ENCODE measurements around the gene PHLPP2.
"Not testable (repeated sequence)": the region's sequence is repeated elsewhere in the genome, so short reads cannot be mapped to it uniquely, and the experiment has no call there.

Gene PHLPP2

DNA sequence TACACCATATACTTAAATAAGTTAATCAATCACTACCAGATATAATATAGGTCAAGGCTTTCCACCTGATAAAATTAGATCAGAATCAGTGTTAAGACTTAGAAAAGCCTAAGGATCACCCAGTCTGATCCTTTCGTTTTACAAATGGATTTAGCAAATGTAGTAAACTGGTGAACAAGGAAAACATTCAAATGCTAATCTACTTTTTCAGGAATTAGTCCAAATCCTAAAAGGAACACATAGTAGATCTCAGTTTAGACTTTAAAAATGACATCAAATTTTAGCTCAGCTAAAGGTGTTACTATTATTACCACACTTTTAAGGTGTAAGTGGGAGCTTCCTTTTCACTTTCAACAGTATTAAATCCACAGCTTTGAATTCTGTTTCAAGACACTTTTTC is 12.0 kb downstream of the PHLPP2 start:
- FAIRE-seq: no peak

DNA sequence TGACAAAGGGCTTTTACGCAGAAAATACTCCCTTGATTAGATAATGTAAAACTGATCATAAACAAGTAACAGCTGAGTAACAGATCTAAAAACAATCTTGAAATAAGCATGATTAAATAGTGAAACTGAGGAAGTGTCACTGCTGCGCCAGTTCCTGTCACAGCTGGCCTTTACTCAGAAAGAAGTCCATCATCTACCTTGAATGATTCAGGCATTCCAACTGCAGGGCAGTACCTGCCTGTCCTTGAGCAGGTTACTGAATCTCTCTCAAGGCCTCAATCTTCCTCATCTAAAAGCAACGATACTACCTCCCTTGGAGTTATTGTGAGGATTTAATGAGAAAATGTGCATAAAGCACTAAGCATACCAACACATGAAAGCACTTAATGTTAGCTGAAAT is 12.7 kb downstream of the PHLPP2 start:
- no peak for FAIRE-seq

DNA sequence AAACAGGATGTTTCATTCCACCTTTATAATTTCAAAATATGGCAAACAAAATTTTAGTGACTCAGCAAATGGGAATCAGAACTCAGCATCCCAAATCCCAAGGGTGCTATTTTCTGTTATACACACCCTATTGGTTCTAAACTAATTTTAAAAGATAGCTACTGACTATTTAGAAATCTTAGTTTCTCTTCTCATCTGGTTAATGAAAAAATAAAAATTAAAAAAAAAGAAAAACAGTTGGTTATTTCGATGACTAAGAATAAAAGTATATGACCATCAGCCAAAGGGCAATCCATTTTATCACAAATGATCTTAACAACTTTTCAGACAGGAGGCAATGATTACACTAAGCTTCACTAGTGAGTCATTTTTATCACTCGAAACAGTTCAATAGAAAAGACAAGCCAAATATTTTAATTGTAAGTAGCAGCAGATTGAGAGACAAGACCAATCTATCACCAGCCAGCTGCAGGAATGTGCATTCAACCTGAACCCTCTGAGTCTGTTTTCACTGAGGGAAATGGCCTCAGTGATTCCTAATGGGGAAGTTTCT is 15.2 kb downstream of the PHLPP2 start:
- peak; percentile 45 for FAIRE-seq

DNA sequence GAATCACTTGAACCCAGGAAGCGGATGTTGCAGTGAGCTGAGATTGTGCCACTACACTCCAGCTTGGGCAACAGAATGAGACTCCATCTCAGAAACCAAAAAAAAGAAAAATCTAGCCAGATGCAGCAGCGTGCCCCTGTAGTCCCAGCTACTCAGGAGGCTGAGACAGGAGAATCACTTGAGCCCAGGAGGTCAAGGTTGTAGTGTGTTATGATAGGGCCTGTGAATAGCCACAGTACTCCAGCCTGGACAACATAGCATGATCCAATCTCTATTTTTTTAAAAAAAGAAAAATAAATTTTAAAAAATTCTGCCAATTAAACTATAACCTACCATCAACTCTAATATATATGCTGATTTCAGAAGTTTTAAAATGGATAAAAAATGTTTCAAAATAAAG is 15.8 kb downstream of the PHLPP2 start:
- no peak for FAIRE-seq

DNA sequence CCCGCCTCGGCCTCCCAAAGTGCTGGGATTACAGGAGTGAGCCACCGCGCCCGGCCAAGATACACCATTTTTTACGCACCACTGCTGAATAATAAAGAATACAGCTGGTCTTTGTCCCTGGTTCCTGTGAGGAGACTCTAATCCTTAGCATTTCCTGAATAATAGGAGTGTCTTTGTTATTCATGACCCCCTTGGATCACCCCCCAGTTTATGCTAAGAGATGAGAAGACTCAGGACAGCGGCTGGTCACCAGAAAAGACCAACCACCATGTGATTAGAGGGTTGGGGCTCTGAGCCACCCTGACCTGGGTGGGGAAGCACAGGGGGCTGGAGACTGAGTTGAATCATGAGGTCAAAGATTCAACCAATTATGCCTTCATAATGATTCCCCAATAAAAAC is 17.3 kb downstream of the PHLPP2 start:
- no peak for FAIRE-seq

DNA sequence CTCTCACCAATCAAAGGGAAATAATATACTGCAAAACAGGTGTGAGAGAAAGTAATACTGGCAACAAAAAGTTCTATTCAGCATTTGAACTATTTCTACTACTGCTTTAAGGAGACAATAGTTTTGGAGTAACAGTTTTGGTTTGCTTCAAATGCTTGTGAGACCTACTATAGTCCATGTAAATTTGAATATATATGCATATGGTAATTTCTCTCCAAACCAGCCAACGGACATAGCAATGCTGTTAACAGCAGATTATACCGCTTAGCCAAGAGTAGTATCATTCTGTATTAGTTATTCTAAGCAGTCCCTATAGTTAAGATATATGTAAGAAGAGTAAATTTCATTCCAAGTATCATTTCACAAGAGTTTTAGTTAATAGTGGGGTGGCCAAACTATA is 18.5 kb downstream of the PHLPP2 start:
- no peak for FAIRE-seq

DNA sequence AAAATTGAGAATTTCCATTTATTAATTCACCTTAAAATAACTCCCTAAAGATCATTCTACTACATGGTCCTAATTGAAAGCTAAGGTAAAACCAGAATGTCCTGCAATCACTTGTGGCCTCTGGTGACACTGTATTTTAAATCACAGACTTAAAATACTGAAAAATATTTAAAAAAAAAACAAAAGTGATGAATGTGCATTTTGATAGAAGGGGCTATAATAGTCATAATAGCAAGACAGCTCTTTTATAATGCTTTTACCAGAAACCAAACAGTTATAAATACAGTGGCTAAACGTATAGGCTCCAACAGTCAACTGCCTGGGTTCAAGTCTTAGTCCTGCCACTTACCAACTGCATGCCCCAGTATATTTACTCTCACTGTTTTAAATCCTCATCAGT is 21.2 kb downstream of the PHLPP2 start:
- FAIRE-seq: no peak

DNA sequence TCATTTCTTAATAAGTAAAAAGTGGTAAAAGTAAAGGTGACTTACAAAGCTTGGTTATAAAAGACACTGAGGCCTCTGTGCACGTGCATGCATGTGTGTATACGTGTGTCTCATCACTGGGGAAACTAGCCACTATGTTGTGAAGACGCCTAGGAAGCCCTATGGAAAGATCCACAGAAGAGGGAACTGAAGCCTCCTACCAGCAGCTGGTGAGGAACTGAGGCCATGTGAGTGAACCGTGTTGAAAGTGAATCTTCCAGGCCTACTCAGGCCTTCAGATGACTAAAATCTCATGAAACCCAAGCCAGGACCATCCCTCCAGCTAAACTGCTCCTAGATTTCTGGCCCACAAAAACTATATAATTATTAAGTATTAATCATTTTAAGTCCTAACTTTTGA is 23.7 kb downstream of the PHLPP2 start:
- no peak for FAIRE-seq

DNA sequence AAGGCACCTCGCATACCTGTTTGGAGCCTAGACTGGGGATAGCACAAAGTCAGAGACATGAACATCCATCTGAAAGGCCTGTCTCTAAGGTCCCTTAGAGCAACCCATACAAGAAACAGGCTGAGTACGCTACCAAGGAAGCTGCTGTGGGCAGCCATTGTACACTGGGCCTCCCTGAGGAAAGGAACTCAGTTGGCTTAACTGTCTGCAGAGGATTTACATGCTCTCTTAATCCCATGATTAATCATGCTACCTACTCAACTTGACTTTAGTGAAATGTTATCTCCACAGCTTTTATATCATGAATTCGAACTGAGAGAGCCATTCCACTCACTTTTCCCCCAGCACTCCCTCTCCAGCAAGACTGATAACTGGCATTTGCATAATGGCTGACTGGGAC is 26.0 kb downstream of the PHLPP2 start:
- no peak for FAIRE-seq

DNA sequence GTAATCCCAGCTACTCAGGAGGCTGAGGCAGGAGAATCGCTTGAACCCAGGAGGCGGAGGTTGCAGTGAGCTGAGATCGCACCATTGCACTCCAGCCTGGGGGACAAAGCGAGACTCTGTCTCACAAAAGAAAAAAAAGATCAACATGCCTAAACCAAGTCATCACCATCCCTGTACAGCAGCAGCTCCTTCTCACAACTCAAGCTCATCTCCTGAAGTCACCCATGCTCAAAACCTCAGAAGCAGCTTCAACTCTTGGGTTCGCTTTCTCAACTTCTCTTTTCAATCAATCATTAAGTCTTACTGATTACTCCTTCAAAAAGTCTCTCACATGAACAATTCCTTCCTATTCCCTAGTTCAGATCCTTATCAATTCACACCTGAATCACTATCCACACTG is 31.3 kb downstream of the PHLPP2 start:
- no peak for FAIRE-seq

DNA sequence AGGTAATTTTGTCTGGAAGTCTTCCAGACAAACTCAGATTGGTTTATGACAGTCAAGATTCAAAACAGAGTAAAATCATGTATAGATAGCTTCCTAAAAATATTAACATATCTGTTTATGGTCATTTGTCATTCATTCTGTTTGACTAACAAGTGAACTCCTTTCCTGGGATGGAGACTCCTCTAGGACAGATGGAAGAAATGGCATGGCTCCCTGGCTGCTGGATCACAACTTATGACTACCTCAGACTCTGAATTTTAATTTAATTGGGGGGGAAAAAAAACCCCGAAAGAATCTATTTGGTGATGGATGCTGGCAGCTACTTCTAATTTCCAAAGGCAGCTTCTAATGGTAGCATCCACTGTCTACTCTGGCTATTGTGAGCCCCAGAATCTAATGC is 34.6 kb downstream of the PHLPP2 start:
- FAIRE-seq: no peak

DNA sequence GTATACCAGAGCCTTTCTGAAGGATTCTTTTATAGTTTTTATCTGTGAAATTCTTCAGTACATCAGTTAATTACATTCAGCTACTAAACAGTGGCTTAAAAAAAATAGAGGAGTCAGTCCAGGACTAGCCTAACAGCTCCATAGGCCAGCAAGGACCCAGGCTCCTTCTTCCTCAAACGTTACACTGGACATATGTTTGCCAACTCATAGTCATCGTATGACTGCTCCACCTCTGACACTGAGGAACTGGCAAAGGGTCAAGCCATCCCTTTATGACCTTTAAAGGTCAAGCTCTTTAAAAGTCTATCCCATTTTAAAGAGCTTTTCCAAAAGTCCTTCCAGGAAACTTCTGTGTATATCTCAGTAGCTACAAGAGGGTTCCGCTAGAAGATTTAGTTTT is 36.6 kb downstream of the PHLPP2 start:
- FAIRE-seq: no peak

DNA sequence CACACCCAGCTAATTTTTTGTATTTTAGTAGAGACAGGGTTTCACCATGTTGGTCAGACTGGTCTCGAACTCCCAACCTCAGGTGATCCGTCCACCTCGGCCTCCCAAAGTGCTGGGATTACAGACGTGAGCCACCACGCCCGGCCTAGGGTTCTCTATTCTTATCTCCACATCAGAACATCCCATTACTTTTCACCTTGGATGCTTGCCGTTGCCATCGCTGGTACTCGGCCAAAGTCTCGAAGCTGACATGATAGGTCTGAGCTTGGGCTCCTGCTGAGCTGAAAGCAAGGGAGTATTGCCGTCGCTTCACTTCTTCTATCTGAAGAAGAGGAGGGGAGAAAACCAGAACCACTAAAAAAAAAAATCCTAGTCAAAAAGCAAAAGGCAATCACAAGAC is 40.2 kb downstream of the PHLPP2 start:
- not testable (repeated sequence) for FAIRE-seq

DNA sequence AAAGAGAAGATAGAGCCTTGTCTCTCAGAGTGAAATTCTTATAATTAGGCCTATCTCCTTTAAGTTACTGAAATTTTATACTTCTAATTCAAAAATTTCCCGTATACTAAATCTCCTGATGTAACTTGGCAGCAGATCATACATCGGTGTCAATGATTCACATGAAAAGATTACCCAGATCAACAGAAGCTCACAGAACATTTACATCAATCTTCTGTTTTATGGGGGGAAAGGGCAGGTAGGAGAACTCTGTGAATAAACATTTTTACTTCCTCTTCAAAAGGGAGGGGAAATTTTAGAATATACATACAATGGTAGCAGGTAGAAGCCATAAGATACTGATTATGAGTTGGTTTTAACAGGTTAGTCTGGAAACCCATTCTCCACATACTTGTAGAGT is 43.1 kb downstream of the PHLPP2 start:
- no peak for FAIRE-seq

DNA sequence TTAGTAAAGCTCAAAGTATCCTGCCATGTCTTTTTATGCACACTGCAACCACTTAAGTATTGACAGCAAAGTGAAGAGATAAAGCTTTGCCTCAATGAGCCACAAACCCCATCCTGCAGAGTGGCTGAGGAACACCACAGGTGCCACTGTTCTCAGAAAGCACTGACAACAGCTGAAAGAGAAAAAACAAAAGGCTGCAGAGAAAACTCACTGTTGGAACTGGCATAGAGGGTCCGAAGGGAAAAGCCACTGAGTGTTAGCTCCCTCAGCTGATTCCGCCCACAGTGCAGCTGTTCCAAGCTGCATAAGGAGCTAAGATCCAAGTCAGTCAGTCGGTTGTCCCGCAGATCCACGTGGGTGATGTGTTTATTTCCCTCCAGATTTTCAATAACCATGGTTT is 48.3 kb downstream of the PHLPP2 start:
- FAIRE-seq: no peak

DNA sequence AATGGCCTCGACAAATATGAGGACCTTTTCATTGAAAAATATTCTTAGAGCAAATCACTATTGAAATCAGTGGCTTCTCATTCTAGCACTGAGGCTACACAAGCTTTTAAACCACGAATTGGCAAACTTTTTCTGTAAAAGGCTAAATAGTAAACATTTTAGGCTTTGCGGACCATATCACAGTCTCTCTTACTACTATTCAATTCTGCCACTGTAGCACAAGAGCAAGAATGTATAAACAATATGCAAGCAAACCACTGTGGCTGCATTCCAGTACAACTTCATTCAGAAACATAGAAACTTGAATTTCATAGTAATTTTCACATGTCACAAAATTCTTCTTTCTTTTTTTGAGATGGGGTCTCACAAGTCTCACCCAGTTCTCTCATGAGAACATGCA is 49.1 kb downstream of the PHLPP2 start:
- FAIRE-seq: no peak

DNA sequence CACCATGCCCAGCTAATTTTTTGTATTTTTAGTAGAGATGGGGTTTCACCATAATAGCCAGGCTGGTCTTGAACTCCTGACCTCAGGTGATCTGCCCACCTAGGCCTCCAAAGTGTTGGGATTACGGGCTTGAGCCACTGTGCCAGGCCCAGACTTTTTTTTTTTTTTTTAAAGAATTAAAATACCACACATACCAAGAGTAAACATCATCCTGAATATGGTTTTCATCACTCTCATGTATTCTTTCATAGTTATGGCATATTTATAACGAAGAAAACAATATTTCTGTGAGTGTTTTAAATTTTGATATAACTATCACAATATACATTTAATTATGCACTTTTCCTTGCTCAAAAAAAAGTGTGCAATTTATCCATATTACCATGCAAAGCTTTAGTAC is 50.3 kb downstream of the PHLPP2 start:
- FAIRE-seq: no peak

DNA sequence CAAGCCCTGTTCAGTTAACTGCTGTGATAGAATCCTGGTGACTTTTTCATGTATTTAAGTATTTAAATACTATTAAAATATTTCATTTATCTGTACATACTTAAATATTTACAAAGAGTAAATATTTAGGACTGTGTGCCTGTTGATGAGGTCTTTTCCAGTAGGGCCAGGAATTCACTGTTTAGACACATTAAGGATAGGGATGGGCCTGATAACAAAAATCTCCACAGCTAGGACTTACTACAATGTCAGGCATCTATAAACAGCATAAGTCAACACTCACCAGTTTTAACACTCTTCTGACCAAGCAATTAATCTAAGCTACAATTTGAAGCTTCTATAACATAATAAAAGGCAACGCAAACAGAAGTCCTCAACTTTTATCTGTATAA is 50.9 kb downstream of the PHLPP2 start:
- no peak for FAIRE-seq

DNA sequence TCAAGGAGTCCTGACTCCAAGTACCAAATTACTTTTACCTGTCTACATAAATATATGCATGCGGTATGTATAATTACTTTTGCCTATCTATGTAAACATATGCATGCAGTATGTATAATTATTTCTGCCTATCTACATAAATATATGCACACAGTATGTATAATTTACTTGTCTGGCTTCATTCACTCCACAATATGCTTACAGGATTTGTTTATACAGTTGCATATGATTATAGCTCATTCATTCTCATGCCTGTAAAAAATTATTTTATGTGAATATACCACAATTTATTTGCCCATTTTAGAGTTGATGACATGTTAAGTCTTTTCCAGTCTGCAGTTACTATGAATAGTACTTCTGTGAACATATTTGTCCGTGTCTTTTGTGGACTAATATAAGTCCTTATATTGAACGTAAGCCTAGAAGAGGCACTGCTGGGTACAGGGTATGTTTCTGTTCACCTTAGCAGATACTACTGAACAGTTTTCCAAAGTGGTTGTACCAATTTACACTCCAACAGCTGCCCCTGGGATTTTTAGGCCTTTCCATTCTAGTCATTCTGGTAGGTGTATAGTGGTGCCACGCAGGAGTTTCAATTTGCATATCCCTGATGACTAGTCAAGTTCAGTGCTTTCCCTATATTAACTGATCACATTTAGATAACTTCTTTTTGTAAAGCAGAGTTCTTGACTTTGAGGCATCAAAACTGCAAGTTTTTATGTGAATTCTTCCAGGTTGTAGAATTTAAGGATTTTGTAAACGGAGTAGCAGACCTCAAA is 51.5 kb downstream of the PHLPP2 start:
- no peak for FAIRE-seq

DNA sequence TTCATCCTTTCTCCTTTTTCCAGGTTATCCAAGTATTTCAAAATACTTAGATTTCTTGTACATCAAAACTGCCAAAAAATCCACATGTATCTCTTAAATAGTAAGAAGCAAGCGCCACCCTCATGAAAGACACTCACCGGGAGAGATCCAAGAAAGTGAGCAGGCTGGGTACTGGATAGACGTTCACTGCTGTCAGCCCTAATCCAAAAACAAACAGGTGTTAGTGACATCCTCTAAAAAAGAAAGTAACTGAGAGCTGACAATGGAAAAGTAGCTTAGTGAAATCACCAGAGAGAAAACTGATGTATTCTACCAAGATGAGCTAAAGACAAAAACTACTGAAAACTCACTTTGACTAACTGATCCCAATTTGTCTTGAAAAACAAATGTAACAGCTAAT is 52.4 kb downstream of the PHLPP2 start:
- no peak for FAIRE-seq

DNA sequence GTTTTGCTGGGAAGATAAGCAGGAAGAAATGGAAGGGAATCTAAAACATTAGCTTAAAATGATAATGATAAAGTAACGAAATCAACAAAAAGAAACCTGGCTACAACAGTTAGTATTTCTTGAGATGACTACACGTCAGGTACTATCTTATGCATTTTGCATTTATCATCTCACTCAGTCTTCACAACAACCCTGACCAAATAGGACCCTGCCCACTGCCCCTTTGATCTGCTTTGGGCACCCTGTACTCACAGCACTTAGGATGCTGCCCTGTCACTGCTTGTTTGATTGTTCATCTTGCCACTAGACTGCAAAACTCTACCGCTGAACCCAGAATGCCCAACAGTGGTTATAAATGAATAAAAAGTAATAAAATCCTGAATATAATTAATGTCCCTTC is 53.3 kb downstream of the PHLPP2 start:
- no peak for FAIRE-seq

DNA sequence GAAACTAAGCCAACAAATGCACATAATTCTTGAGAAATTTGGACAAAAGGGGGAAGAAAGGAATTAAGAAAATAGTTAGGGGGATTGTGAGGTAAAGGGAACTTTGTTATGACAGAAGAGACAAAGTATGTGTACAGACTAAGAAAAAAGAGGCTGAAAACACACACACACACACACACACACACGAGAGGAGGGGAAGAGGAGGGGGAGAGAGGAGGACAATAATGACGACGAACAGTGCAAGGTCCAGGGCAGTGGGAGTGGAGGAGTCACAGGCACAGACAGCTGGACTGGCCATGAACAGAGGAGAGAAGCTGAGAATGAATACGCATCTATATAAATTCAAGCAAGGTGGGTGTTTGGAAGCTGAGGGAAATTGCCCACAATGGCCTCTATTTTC is 54.0 kb downstream of the PHLPP2 start:
- no peak for FAIRE-seq

DNA sequence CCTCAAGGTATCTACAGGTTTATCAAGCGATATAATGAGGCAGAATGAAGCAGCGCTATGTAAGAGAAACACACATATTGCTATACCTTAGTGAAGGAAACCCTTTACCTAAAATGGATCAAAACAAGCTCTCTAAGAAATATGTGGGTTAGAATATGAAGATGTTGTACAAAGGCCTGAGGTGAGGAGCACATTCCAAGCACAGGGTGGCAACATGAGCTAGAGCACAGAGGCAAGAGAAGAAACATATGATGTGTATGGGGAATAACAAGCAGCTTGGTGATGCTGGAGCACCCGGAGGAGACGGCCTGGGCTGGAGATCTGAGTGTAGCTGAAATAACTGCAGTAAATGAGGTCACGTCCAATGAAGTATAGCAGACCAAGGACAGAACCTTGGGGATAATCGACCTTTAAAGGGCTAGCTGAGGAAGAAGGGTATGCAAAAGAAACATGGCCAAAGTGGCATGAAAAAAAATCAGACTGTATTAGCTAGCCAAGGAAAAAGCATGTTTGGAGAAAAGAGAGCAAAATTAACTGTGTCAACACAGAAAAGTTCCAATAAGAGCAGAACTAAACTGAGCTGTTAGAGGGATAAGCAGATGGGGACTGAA is 54.5 kb downstream of the PHLPP2 start:
- FAIRE-seq: no peak

DNA sequence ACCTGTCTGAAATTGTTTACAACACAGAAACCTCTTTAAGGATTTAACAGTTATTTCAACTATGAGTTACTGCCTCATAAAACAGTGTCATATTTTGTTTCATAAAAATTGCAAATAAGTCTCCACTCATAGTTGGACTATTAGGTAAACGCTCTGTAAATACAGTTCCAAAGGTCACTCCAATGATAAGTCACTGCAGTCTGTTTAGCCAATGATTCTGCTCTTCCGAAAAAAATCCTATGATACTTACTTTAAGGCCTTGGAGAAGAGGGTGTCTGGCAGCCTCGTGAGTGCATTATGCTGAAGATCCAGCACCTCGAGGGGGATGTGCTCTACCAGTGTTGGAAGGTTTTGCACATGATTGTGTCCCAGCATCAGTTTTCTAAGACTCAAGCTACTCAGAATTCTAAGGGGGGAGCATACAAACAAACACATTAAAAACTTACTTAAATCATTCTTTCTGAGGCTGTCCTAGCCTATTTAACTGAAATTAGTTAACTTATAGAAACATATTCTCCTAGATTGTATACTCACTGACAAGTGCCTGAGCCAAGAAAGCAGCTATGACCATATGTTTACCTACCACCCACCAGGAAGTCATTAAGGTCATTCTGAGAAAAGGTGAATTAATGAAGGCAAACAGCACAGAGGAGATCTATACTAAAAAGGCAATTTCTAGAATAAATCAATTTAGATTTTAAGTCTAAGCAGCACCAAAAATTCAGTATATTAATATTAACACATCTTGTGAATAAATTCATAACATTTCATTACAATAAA is 57.4 kb downstream of the PHLPP2 start:
- FAIRE-seq: no peak
